ENCODE data around the gene PSENEN. TPM values are rescaled to one million over a fixed set of nuclear protein-coding genes. Genes with fewer than 3 reads are reported as not detected.
"Not testable (repeated sequence)": the region's sequence is repeated elsewhere in the genome, so short reads cannot be mapped to it uniquely, and the experiment has no call there.

Gene PSENEN
- total RNA-seq, 1 experiment from 2014 or later = 108 TPM

DNA sequence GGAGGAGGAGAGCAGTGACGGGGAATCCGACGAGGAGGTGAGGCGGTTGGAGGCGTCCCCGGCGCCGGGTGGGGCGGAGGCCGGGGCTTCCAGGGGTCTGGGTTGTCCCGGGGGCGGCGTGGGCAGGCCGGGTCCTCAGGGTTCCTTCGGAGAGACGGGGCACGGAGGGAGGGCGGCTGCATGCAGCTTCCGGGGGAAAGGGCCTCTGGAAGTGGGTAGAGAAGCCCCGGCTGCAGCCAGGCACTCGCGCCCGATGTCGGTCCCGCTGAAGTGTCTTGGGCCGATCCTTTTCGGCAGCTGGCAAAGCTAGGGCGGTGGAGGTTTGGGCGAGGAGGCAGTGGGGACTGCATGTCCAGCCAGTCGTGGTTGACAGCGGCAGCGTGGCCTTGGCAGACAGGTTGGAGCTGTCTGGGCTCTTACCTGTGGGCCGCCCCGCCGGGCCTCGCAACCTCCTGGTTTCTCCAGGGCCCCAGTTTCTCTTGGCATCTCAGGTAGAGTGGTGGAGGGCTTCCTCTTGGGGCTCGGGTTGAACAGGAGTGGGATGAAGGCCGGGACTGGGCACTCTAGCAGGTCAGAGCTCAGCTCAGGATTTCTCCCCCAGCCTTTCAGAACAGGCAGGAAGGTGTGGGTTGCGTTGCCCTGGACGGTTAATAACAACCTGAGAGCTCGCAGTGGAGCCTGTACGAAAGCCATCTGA is 27.0 kb upstream of the PSENEN start:
- peak; percentile 30 for DNase-seq (ENCODE audit: low read depth)

DNA sequence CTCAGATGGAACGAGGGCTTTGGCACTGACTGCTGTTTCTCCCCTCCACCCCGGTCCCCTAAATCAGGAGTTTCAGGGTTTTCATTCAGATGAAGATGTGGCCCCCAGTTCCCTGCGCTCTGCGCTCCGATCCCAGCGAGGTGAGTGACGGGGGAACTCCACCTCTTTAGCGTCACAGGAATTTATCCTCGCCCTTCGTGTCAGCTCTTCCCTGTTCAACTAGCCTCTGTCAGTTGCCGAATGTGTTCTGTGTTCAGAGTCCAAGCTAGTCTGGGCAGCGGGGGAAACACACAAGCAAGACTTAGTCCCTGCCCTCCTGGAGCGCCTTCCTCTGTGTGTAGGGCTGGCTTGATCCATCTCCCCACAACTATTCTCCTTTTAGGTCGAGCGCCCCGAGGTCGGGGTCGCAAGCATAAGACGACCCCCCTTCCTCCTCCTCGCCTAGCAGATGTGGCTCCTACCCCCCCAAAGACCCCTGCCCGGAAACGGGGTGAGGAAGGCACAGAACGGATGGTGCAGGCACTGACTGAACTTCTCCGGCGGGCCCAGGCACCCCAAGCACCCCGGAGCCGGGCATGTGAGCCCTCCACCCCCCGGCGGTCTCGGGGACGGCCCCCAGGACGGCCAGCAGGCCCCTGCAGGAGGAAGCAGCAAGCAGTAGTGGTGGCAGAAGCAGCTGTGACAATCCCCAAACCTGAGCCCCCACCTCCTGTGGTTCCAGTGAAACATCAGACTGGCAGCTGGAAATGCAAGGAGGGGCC is 25.9 kb upstream of the PSENEN start:
- no peak for DNase-seq (ENCODE audit: low read depth)

DNA sequence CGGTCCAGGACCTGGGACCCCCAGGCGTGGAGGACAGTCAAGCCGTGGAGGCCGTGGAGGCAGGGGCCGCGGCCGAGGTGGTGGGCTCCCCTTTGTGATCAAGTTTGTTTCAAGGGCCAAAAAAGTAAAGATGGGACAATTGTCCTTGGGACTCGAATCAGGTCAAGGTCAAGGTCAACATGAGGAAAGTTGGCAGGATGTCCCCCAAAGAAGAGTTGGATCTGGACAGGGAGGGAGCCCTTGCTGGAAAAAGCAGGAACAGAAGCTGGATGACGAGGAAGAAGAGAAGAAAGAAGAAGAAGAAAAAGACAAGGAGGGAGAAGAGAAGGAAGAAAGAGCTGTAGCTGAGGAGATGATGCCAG is 25.3 kb upstream of the PSENEN start:
- no peak for DNase-seq (ENCODE audit: low read depth)

DNA sequence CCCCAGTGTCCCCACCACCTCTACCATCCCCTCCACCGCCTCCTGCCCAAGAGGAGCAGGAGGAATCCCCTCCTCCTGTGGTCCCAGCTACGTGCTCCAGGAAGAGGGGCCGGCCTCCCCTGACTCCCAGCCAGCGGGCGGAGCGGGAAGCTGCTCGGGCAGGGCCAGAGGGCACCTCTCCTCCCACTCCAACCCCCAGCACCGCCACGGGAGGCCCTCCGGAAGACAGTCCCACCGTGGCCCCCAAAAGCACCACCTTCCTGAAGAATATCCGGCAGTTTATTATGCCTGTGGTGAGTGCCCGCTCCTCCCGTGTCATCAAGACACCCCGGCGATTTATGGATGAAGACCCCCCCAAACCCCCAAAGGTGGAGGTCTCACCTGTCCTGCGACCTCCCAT is 24.8 kb upstream of the PSENEN start:
- DNase-seq (ENCODE audit: low read depth) = no peak

DNA sequence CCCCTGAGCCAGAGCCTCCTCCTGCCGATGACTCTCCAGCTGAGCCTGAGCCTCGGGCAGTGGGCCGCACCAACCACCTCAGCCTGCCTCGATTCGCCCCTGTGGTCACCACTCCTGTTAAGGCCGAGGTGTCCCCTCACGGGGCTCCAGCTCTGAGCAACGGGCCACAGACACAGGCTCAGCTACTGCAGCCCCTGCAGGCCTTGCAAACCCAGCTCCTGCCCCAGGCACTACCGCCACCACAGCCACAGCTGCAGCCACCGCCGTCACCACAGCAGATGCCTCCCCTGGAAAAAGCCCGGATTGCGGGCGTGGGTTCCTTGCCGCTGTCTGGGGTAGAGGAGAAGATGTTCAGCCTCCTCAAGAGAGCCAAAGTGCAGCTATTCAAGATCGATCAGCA is 24.1 kb upstream of the PSENEN start:
- no peak for DNase-seq (ENCODE audit: low read depth)

DNA sequence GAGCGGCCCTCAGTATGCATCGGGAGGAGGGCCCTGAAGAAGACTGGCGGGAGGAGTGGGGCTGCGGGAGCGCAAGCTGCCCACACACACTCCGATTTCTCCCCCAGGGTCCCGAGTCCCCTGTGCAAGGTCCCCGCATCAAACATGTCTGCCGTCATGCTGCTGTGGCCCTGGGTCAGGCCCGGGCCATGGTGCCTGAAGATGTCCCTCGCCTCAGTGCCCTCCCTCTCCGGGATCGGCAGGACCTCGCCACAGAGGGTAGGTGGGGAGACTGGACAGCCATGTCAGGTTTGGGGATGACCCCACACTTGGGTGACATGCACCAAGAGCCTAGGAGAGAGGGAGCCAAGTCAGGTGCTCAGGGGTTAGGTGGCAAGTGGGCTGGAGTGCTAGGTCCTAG is 23.0 kb upstream of the PSENEN start:
- no peak for DNase-seq (ENCODE audit: low read depth)

DNA sequence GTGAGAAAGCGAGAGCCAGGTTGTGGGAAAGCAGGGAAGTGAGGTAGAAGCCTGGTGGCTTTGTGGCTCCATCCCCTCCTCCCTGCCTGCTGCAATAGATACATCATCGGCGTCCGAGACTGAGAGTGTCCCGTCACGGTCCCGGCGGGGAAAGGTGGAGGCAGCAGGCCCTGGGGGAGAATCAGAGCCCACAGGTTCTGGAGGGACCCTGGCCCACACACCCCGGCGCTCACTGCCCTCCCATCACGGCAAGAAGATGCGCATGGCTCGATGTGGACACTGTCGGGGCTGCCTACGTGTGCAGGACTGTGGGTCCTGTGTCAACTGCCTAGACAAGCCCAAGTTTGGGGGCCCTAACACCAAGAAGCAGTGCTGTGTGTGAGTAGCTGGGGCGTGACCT is 22.6 kb upstream of the PSENEN start:
- DNase-seq (ENCODE audit: low read depth) = no peak

DNA sequence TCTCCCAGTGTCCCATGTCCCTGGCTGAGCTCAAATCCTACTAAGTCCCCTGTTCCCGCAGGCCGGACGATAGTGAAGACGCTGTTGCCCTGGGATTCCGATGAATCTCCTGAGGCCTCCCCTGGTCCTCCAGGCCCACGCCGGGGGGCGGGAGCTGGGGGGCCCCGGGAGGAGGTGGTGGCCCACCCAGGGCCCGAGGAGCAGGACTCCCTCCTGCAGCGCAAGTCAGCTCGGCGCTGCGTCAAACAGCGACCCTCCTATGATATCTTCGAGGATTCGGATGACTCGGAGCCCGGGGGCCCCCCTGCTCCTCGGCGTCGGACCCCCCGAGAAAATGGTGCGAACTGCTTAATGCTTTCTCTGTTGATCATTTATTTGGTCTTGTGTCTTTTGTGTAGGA is 21.8 kb upstream of the PSENEN start:
- DNase-seq (ENCODE audit: low read depth) = no peak

DNA sequence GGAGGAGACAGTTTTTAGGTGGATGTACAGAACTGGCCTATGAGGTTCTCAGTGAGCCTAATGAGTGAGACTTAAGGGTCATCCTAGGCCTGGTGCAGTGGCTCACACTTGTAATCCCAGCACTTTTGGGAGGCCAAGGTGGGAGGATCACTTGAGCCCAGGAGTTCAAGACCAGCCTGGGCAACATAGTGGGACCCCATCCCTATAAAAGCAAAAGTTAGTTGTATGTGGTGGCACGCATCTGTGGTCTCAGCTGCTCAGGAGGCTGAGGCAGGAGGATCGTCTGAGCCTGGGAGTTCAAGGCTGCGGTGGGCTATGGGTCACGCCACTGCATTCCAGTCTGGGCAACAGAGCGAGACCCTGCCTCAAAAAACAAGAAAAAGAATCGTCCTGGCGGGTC is 21.3 kb upstream of the PSENEN start:
- DNase-seq (ENCODE audit: low read depth) = not testable (repeated sequence)

DNA sequence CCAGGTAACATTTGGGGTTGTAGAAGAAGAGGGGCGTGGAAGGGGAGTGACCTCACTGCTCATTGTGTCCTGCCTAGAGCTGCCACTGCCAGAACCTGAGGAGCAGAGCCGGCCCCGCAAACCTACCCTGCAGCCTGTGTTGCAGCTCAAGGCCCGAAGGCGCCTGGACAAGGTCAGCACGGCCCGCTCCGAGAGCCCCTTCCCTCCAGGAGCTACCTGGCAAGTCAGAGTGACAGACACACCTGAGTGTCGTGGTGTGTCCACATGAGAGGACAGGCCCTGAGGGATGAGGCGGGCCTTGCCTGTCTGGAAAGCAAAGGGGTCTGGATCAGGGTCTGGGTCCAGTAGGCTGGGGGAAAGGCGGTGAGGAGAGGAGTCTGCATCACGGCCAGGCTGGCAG is 20.9 kb upstream of the PSENEN start:
- no peak for DNase-seq (ENCODE audit: low read depth)

DNA sequence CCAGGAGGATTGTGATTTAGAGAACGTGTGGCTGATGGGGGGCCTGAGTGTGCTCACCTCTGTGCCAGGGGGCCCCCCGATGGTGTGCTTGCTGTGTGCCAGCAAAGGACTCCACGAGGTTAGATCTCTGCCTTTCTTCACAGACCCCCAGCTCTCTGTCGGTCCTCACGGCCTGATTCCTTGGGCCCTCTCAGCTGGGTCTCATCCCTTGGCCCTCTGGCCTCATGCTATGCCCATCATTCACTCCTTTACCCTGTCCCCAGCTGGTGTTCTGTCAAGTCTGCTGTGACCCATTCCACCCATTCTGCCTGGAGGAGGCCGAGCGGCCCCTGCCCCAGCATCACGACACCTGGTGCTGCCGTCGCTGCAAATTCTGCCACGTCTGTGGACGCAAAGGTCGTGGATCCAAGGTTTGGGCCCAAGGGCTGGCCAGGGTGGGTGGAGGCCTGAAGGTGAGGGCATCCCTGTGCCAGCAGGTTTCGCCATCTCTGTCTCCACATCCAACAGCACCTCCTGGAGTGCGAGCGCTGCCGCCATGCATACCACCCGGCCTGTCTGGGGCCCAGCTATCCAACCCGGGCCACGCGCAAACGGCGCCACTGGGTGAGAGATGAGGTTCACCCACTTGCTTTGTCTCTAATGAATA is 20.1 kb upstream of the PSENEN start:
- DNase-seq (ENCODE audit: low read depth) = no peak

DNA sequence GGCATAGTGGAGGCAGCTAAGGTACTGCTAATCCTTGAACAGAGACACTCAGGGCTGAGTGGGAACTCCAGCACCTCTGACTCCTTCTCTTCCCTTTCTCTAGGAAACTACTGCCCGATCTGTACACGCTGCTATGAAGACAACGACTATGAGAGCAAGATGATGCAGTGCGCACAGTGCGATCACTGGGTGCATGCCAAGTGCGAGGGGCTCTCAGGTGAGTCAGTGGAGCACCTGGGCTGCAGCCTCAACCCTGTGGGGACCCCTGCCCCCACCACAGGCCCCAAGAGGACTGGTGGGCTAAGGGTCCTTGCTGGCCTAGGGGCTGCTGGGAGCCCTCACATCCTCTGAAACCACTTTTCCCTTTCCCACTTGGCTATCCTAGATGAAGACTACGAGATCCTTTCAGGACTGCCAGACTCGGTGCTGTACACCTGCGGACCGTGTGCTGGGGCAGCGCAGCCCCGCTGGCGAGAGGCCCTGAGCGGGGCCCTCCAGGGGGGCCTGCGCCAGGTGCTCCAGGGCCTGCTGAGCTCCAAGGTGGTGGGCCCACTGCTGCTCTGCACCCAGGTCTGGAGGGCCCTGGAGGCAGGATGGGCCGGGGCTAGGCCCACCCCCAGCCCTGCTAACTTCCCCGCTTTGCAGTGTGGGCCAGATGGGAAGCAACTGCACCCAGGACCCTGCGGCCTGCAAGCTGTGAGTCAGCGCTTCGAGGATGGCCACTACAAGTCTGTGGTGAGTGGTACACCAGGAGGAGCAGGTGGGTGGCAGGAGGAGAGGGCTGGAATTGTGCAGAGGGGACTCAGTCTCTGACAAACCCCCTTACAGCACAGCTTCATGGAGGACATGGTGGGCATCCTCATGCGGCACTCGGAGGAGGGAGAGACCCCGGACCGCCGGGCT is 18.1 kb upstream of the PSENEN start:
- no peak for DNase-seq (ENCODE audit: low read depth)

DNA sequence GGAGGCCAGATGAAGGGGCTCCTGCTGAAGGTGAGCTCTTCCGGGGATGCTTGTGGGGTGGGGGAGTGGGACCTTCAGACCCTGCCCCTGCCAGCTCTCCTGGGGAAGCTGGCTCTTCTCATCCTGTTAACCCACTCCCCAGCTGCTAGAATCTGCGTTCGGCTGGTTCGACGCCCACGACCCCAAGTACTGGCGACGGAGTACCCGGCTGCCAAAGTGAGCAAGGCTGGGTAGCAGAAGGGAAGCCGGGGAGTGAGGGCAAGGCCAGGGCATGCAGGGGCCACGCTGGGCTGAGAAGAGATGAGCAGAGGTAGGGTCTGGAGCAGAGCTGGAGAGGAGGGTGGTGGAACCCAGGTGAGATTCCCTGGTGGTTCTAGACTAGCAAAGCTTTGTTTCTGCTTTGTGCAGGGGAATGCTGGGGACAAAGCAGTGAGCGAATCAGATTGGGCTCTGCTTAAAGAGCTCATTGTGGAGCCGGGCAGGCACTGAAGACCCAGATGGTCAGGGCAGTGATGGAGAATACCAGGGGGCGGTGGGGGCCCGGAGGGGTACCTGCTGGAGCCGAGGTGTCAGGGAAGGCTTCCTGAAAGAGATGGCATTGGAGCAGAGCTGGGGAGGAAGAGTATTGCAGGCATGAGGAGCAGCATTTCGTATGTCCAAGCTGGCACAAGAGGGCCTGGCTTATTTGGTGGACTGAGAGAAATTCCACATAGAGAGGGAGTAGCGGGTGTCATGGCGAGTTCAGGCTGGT is 17.3 kb upstream of the PSENEN start:
- DNase-seq (ENCODE audit: low read depth) = no peak

DNA sequence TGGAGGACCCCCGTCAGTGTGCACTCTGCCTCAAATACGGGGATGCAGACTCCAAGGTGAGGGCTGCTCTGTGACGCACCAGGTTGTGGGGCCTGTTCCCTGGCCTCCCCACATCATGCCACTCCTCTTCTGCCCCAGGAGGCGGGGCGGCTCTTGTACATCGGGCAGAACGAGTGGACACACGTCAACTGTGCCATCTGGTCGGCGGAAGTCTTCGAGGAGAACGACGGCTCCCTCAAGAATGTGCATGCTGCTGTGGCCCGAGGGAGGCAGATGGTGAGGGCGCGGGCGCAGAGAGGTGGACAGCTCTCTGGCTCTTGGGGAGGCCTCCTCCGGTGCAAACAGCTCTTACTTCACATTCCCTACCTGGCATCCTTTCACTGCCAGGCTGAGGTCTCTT is 16.4 kb upstream of the PSENEN start:
- no peak for DNase-seq (ENCODE audit: low read depth)

DNA sequence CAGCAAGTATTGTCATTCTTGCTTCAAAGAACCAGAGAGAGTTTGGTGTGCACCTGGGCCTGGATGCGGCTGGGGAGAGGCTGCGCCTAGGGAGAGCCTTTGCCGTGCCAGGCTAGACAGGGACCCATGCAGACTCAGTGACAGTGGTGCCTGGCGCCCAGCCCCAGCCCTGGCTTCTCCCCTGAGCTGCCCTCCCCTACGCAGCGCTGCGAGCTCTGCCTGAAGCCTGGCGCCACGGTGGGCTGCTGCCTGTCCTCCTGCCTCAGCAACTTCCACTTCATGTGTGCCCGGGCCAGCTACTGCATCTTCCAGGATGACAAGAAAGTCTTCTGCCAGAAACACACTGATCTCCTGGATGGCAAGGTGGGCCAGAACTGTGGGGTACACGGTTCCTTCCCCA is 15.7 kb upstream of the PSENEN start:
- no peak for DNase-seq (ENCODE audit: low read depth)

DNA sequence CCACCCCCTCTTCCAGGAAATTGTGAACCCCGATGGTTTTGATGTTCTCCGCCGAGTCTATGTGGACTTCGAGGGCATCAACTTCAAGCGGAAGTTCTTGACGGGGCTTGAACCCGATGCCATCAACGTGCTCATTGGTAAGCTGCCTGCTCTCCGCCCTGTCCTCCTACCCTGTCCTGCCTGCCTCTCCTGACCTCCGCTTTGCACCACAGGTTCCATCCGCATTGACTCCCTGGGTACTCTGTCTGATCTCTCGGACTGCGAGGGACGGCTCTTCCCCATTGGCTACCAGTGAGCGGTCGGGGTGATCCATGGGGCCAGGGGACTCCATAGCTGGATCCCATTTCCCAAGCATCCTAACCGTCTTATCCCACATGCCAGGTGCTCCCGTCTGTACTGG is 15.1 kb upstream of the PSENEN start:
- DNase-seq (ENCODE audit: low read depth) = no peak

DNA sequence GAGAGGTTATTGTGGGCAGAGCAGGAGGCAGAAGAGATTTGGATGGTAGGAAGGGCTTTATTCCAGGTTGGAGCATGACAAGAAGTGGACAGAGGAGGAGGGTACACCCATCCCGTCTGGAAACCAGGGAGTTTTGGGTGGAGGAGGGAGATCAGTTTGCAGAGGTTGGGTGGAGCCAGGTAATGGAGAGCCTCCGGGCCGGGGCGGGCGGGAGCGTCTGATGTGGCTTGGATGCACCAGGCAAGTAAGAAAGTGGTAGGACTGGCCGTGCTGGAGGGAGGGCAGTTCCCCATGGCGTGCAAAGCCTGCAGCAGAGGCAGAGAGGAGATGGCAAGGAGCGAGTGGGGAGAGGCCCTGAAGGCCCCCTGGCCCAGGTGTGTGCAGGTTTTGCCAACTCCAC is 14.1 kb upstream of the PSENEN start:
- no peak for DNase-seq (ENCODE audit: low read depth)

DNA sequence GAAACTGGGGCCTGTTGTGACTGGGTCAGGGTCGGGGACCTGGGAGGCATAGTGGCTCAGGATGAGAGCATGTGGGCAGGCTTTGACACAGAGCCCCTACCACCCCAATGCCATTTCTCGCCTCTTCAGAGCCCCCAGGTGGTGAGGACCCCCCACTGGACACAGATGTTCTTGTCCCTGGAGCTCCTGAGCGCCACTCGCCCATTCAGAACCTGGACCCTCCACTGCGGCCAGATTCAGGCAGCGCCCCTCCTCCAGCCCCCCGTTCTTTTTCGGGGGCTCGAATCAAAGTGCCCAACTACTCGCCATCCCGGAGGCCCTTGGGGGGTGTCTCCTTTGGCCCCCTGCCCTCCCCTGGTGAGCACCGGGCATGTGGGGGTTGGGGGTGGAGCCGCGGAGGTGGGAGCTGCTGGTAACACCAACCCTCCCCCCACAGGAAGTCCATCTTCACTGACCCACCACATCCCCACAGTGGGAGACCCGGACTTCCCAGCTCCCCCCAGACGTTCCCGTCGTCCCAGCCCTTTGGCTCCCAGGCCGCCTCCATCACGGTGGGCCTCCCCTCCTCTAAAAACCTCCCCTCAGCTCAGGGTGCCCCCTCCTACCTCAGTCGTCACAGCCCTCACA is 13.6 kb upstream of the PSENEN start:
- no peak for DNase-seq (ENCODE audit: low read depth)

DNA sequence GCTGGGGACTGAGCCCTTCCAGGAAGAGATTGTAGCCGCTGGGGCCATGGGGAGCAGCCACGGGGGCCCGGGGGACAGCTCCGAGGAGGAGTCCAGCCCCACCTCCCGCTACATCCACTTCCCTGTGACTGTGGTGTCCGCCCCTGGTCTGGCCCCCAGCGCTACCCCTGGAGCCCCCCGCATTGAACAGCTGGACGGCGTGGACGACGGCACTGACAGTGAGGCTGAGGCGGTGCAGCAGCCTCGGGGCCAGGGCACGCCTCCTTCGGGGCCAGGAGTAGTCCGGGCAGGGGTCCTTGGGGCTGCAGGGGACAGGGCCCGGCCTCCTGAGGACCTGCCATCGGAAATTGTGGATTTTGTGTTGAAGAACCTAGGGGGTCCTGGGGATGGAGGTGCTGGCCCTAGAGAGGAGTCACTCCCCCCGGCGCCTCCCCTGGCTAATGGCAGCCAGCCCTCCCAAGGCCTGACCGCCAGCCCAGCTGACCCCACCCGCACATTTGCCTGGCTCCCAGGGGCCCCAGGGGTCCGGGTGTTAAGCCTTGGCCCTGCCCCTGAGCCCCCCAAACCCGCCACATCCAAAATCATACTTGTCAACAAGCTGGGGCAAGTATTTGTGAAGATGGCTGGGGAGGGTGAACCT is 12.8 kb upstream of the PSENEN start:
- no peak for DNase-seq (ENCODE audit: low read depth)

Measured in M059J (cell line).